Activated naive CD4-positive, alpha-beta T cell treated with anti-CD3 and anti-CD28 coated beads, Interleukin-2, amount 50 U/mL, for 24 hours (primary cell): Measurements from ENCODE around the gene FNDC7.

Experiments
- H3K27ac Mint-ChIP-seq: one replicate; pipeline ENCODE4 v1.8.0; 2021; ENCODE audit warnings: mild to moderate bottlenecking, mixed read lengths
- H3K27me3 Mint-ChIP-seq: one replicate; pipeline ENCODE4 v1.8.0; 2021; ENCODE audit warnings: mixed read lengths
- H3K36me3 Mint-ChIP-seq: one replicate; pipeline ENCODE4 v1.8.0; 2021; ENCODE audit warnings: mixed read lengths
- H3K4me1 Mint-ChIP-seq: one replicate; pipeline ENCODE4 v1.8.0; 2021; ENCODE audit warnings: mixed read lengths
- H3K4me3 Mint-ChIP-seq: one replicate; pipeline ENCODE4 v1.8.0; 2021; ENCODE audit warnings: mild to moderate bottlenecking, mixed read lengths
- H3K9me3 Mint-ChIP-seq: one replicate; pipeline ENCODE4 v1.8.0; 2021; ENCODE audit warnings: mixed read lengths

FNDC7 gene

DNA sequence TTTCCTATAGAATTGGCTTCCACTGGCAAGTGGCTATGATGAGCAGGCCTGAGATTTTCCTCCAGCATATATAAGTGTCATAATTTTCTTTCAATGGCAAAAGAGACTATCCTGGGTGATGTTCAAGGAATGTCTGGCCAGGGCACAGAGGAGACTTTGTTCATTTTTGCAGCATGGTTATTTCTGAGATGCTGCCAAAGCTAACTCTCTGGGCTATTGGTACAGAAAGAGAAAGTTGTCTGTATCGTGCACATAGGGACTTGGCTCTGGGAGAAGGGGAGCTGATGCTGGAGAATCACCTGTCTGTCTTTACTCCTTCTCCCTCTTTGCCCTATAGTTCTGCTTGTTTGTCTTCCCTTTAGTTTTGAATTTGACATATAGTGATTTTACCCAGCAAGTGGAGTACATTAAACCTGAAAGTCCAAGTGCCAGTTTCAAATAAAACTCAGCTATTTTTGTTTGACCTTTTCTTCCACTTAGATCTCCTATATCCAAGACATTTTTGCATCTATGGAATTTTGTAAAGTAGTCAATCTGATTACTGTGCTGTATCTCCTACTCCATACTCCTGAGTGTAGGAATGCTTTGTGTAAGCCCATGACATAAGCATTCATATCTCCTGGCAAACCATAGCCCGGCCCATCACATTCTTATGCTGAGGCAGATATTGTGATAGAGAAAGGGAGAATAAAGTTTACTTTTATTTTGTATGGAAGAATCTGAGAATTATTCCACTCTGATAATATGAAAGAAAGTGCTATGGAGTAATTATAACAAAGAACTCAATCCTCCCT, 3.9 kb downstream of the FNDC7 start:
- Mint-ChIP-seq H3K9me3 (no peaks in the 10 kb centered on the region), H3K27me3 (peaks cover 4% of the 10 kb centered on the region), H3K27ac (no peak overlapping the region), H3K4me3 (no peak overlapping the region), H3K36me3 (no peaks in the 10 kb centered on the region), H3K4me1 (no peaks in the 10 kb centered on the region)

DNA sequence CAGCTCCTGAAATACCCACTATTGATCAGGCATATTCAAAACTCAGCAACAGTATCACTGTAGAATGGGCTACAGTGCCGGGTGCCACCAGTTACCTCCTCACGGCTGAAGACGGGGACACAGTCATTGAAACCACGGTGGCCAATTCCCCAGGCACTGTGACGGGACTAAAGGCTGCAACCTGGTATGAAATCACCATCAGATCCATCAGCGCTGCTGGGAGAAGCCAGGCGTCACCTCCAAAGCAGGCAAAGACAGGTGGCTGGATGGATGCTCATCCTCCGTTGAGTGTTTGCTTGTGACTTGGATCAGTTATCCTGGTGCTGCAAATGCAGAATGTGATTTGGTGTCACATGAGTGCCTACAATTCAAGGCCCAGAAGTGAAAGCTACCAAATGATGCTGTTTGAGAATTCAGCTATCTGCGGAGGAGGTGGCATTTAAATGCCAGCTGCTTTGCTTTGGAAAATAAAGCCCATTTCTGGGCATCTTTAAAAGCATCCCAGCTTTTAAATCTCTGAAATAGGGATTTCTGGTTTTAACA, 5.1 kb downstream of the FNDC7 start:
- Mint-ChIP-seq H3K36me3 (no peaks in the 10 kb centered on the region), H3K27ac (no peak overlapping the region), H3K4me3 (no peak overlapping the region), H3K27me3 (peaks cover 4% of the 10 kb centered on the region), H3K9me3 (no peaks in the 10 kb centered on the region), H3K4me1 (no peaks in the 10 kb centered on the region)

DNA sequence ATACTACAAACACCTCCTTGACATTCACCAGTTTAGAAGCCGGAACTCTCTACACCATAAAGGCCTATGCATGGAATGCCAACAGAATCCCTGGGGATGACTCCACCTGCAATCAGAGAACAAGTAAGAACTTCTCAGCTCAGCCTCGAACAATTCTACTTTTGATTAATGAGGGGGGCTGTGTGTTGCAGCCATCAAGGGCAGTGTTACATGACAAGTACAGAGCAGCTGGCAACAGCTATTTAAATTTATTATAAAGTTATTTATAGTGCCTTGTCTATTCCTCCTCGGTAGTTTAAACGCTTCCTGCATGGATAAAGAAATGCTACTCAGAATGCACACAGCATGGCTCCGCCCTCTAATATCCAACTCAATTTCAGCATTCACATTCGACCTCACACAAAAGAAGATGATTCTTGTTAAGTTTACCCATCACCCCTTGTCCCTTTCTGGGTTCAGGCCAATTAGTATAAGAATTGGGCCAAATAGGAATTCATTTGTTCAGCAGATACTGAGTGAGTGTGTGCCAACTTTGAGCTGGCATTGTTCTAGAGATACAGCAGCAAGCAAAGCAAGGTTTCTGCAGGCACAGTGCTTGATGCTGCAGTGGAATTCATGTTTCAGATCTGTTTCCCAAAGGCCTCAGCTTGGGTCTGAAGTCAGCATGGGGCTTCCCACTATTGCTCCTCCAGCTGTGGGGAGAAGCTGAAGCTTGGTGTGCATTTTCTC, 6.4 kb downstream of the FNDC7 start:
- Mint-ChIP-seq H3K36me3 (no peaks in the 10 kb centered on the region), H3K27ac (no peak overlapping the region), H3K9me3 (no peaks in the 10 kb centered on the region), H3K4me3 (no peak overlapping the region), H3K4me1 (no peaks in the 10 kb centered on the region), H3K27me3 (peaks cover 4% of the 10 kb centered on the region)

DNA sequence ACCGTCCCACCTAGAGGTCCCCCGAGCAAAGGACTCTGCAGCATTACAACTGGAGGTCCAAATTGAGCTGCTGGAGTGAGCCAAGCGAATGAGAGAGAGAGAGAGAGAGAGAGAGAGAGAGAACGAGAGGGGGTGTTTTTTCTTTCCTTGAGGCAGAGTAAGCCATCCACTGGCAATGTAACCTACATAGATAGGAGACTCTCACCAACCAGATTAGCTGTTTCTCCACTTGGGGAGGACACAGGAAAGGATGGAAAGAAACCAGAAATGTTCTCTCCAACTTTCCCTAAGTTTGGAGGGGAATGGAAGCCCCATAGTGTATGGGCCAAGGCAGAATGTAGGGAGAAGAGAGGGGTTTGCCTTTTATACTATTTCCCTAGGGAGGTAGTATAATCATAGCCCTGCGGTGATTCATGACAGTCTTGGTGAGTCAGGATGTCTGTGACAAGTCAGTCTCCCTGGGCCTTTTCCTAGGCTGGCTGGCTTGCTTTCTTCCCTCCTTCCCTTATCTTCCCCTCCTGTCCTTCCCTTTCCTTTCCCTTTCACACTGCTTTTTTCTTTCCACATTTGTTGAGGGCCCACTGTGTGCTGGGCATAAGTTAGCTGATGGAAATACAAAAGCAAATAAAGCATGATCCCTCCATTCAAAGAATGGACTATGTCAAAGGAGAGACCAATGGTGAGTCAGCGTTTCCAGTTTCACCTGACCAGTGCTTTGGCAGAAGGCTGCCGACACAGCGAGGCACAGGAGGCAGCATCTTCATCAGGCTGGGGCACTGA, 7.1 kb downstream of the FNDC7 start:
- Mint-ChIP-seq H3K27me3 (peaks cover 3% of the 10 kb centered on the region), H3K4me3 (no peak overlapping the region), H3K27ac (no peak overlapping the region), H3K9me3 (no peaks in the 10 kb centered on the region), H3K36me3 (no peaks in the 10 kb centered on the region), H3K4me1 (no peaks in the 10 kb centered on the region)

DNA sequence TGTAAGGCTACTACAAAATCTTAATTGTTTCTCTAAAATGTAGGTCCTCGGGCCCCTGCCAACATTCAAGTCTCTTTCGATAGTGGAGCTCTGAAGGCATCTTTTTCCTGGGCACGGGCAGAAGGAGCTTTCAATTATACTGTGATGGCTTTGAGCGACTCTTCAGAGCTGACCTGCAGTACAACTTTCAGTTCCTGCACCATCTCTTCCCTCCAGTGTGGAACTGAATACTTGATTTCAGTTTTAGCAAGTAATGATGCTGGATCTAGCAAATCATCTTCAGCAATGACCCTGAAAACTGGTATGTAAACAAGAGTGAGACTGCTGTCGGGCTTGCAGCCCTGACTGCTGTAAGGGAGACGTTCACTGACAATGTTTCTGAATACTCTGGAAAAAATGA, 9.6 kb downstream of the FNDC7 start:
- Mint-ChIP-seq H3K4me1 (no peaks in the 10 kb centered on the region), H3K9me3 (no peaks in the 10 kb centered on the region), H3K4me3 (no peak overlapping the region), H3K36me3 (no peaks in the 10 kb centered on the region), H3K27me3 (no peaks in the 10 kb centered on the region), H3K27ac (no peak overlapping the region)

DNA sequence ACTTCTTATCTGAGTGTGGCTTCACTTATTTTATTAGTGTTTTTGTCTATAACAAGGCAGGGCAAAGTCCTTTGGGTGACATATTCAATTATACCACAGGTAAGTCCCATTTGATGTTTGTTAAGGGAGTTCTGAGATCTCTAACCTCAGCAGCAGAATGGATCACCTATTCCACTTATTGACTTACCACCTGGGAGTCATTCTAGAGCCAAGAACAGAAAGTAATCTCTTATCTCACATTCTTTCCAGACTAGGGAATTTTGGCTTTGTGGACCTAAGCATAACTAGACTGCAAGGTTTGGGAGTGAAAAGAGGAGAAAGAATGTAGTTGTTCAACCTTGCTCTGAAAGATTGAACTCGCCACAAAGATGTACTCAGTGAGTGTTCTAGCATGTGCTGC, 13.2 kb downstream of the FNDC7 start:
- no peaks in the 10 kb centered on the region for H3K4me1 Mint-ChIP-seq
- no peak overlapping the region for H3K4me3 Mint-ChIP-seq
- peaks cover 1% of the 10 kb centered on the region for H3K27me3 Mint-ChIP-seq
- no peaks in the 10 kb centered on the region for H3K9me3 Mint-ChIP-seq
- H3K36me3 Mint-ChIP-seq = no peaks in the 10 kb centered on the region
- H3K27ac Mint-ChIP-seq = no peak overlapping the region

DNA sequence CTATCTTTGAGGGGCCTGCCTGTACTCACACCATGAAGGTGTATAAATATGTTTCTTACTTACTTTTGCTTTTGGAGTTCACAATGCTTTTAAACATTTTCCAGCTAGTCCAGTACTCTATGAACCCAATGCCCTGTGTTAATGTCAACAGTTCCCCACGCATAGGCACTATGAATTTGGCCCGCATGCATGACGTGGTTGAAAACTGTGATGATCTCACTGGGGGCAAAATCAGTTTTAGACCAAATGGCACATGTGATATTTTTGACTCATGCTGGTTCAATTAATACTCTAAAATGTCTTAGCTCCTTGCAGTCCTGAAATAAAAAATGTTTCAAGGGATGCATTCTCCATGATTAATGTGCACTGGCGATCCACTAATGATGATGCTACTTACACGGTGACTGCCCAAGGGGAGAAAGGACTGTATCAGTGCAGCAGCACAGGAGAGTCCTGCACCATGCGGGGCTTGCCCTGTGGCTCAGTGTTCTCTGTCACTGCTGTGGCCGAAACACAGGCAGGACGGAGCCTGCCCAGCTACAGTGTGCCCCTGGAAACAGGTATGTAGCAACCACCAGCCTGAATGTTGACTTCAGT, 15.7 kb downstream of the FNDC7 start:
- no peak overlapping the region for H3K4me3 Mint-ChIP-seq
- no peaks in the 10 kb centered on the region for H3K36me3 Mint-ChIP-seq
- H3K27me3 Mint-ChIP-seq = peaks cover 1% of the 10 kb centered on the region
- no peak overlapping the region for H3K27ac Mint-ChIP-seq
- H3K9me3 Mint-ChIP-seq = no peaks in the 10 kb centered on the region
- no peaks in the 10 kb centered on the region for H3K4me1 Mint-ChIP-seq

DNA sequence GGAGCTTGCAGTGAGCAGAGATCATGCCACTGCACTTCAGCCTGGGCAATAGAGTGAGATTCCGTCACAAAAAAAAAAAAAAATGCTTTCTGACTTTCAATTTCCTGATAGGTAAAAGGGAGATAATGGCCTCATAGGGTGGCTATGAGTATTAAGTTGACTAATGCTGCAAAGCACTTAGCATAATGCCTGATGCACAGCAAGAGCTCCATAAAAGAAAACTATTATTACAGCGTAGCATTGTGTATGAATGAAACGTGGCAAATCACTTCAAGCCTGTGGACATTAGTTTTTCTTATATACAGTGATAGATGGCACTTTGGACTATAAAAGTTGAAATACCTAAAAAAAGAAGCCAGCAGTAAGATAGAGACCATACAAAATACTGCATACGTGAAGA, 16.8 kb downstream of the FNDC7 start:
- H3K27me3 Mint-ChIP-seq = peaks cover 1% of the 10 kb centered on the region
- H3K27ac Mint-ChIP-seq = no peak overlapping the region
- H3K9me3 Mint-ChIP-seq = no peaks in the 10 kb centered on the region
- H3K36me3 Mint-ChIP-seq = no peaks in the 10 kb centered on the region
- no peaks in the 10 kb centered on the region for H3K4me1 Mint-ChIP-seq
- no peak overlapping the region for H3K4me3 Mint-ChIP-seq

DNA sequence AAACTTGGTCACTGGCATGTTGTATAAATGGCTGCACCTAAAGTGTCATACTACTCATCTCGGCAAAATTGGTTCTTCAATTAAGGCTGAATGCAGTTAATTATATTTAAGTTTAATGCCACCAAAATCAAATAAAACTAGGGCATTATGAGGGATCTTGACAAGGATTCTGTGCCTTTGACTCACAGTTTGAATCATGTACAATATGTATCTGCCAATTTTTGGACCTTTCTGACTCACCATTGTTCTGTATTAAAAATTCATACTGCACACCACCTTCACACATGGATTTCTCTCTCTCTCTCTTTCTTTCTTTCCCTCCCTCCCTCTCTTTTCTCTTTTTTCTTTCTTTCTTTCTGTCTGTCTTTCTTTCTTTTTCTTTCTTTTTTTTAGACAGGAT, 19.7 kb downstream of the FNDC7 start:
- H3K9me3 Mint-ChIP-seq = no peaks in the 10 kb centered on the region
- peaks cover 1% of the 10 kb centered on the region for H3K27me3 Mint-ChIP-seq
- H3K4me3 Mint-ChIP-seq = no peak overlapping the region
- no peaks in the 10 kb centered on the region for H3K36me3 Mint-ChIP-seq
- H3K27ac Mint-ChIP-seq = no peak overlapping the region
- no peaks in the 10 kb centered on the region for H3K4me1 Mint-ChIP-seq

DNA sequence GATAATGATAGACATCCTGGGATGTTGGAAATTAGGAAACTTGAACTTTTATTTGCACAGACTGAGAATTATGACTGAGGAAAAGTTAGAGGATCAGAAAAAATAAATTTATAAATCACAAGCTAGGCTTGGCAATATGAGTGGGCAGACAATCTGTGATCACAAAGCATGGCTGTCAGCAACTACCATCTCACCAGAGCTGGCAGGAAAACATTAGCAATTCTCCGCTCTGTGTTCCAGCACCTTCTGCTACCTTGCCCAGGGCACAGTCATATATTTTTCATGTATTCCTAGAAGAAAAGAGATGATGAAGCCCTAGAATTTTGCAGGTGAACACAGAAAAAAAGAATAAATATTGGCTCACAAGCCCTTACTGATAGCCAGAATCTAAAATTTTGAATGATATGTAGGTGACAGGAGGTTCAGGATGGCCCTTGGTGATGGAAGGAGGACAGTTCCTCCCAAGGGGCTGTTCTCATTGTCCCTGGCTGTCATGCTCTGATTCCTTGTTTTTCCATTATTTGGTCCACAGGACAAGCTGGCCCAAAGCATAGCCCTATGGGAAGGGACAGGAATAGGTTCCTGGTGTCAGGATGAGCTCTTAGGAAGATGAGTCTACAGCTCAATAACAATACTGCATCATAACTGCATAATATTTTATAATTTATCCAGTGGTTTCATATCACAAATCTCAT, 21.6 kb downstream of the FNDC7 start:
- Mint-ChIP-seq H3K4me1 (no peaks in the 10 kb centered on the region), H3K36me3 (no peaks in the 10 kb centered on the region), H3K27me3 (peaks cover 1% of the 10 kb centered on the region), H3K9me3 (no peaks in the 10 kb centered on the region), H3K4me3 (no peak overlapping the region), H3K27ac (no peak overlapping the region)

DNA sequence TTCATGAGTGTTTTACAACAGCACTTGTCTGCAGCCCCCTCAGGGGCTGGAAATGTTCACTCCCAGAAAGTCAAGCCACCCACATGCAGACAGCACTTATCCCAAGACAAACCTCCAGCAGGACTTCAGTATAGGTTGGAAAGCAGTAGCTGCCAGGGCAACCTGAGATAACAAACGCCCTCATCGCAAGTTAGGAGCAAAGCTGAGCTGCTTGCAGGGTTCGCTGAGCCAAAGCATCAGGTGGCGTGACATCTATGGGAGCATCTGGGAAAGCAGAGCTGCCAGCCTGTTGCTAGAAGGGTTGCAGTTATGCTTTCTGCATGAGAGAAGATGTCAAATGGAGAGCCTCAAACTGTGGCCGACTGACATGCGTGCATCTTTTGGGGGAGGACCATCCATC, 29.5 kb downstream of the FNDC7 start:
- Mint-ChIP-seq H3K4me1 (peaks cover 9% of the 10 kb centered on the region), H3K4me3 (no peak overlapping the region), H3K27me3 (no peaks in the 10 kb centered on the region), H3K9me3 (no peaks in the 10 kb centered on the region), H3K36me3 (no peaks in the 10 kb centered on the region), H3K27ac (no peak overlapping the region)

DNA sequence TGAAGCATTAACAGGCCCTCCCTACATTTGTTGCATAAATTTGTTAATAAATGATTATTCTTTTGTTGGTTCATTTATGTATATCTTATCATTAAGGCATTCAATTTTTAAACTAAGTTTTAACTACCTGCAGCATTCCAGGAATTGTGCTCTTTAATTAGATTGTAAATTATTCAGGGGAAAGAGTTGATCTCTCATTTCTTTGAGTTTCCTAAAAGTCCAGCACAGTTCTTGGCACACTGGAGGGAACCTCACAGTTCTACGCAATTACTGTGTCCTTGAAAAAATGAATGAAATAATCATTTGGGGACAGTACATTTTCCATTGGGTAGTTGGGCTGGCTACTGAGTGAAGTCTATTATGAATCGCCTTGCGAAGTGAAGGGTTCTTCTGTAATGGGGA, 33.3 kb downstream of the FNDC7 start:
- Mint-ChIP-seq H3K27ac (peak overlapping the region; percentile 98), H3K4me1 (peaks cover 41% of the 10 kb centered on the region), H3K27me3 (no peaks in the 10 kb centered on the region), H3K36me3 (peaks cover 4% of the 10 kb centered on the region), H3K4me3 (peak overlapping the region; percentile 96), H3K9me3 (no peaks in the 10 kb centered on the region)

DNA sequence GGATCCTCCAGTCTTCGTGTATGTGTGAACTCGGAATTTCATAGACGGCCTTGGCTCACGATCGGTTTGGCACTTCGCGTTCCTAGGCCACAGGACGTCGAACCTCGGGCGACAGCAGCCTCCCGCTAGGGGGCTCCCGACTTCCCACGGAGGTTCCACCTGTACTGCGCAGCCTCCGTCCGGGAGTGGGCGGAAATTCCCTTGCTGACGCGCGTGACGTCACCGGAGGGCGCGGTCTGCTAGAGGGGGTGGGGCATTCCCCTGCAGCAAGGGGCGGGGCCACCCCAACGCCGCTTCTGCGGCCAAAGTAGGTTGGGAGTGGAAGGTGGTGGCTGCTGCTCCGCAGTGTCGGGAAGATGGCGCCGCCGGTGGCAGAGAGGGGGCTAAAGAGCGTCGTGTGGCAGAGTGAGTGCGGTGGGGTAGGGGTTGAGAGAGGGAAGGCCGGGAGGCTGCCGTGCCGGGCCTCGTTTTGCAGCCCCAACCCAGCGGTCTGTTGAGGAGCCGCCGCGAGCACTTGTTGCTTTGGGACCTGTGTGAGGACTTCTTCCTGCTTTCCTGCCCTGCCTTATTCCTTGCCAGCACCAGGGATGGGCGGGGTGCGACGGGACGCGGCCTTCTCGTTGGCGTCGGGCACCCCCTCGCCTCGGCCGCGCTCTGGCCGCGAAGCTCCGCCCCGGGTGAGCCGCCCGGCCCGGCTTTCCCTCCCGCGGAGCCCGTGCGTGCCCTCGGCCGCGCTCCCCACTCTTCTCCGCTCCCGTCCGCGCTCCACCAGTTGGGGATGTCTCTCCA, 33.9 kb downstream of the FNDC7 start, which contains the start of gene STXBP3:
Gene STXBP3, plus strand, starts transcription at position 293 of the 789 bp plus-strand sequence. Its CDS starts 64 bp downstream, at position 357.
- Mint-ChIP-seq H3K27me3 (no peaks in the 10 kb centered on the region), H3K27ac (peak within 1 kb of the TSS; percentile 98), H3K36me3 (peaks cover 5% of the 10 kb centered on the region), H3K4me3 (peak within 1 kb of the TSS; percentile 96), H3K9me3 (no peaks in the 10 kb centered on the region), H3K4me1 (peaks cover 43% of the 10 kb centered on the region)

DNA sequence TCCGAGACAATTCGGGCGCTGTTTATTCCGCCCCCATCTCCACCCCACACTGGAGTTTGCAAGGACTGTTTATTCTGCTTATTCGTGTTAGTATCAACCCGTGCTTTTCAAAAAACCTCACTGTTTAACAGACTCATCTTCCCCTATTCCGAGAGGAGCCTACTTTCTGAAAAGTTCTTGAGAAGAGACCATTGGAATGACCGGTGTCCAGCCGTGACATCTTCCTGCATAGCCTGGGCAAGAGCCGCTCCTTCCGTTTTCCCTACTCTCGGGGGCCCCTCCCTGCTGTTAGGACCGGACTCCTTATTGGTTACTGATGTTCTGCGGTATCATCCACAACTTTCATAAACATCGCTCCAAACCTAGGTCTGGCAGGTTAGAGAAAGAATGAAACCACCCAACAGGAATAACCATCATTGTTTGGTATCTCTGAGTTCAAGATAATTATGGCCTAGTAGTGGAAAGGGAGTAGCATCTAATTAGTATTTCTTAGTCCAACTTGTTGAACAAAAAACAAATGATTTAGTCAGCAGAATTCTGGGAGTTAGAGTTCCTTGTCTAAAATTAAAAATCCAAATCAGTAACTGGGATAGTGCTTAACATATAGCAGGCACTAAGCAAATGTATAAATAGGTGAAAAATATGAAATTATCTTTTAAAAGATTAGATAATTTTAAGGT, 34.6 kb downstream of the FNDC7 start:
- Mint-ChIP-seq H3K27ac (peak overlapping the region; percentile 93), H3K27me3 (no peaks in the 10 kb centered on the region), H3K4me3 (peak overlapping the region; percentile 96), H3K4me1 (peaks cover 43% of the 10 kb centered on the region), H3K36me3 (peaks cover 5% of the 10 kb centered on the region), H3K9me3 (no peaks in the 10 kb centered on the region)
